H9 (cell line): ENCODE measurements around the gene ARID2. TPM values are rescaled to one million over a fixed set of nuclear protein-coding genes. Genes with fewer than 3 reads are reported as not detected.

Source experiments
- DNase-seq: peaks from one replicate; pipeline ENCODE4 v3.0.0-alpha.2; 2017
- H2AFZ ChIP-seq: one replicate; pipeline ENCODE4 v1.6.1; 2013; ENCODE audit warnings: mild to moderate bottlenecking, low read length, control low read depth, moderate library complexity
- H2AK5ac ChIP-seq: 2 replicates; pipeline ENCODE4 v1.6.1; 2013; ENCODE audit warnings: low read length, control low read depth, mixed read lengths; ENCODE audit not compliant: insufficient read length
- H2BK120ac ChIP-seq: one replicate; pipeline ENCODE4 v1.6.1; 2013; ENCODE audit warnings: low read depth, mild to moderate bottlenecking, low read length, control low read depth, inconsistent platforms; ENCODE audit not compliant: poor library complexity, severe bottlenecking
- H2BK12ac ChIP-seq: 2 replicates; pipeline ENCODE4 v1.6.1; 2013; ENCODE audit warnings: low read length, control low read depth, mixed read lengths, low read depth; ENCODE audit not compliant: insufficient read length
- H2BK15ac ChIP-seq: 2 replicates; pipeline ENCODE4 v1.6.1; 2013; ENCODE audit warnings: low read depth, low read length, control low read depth
- H2BK20ac ChIP-seq: one replicate; pipeline ENCODE4 v1.6.1; 2013; ENCODE audit warnings: low read depth, mild to moderate bottlenecking, low read length, control low read depth, inconsistent platforms; ENCODE audit not compliant: poor library complexity, severe bottlenecking
- H2BK5ac ChIP-seq: 2 replicates; pipeline ENCODE4 v1.6.1; 2013; ENCODE audit warnings: low read length, control low read depth, mixed read lengths; ENCODE audit not compliant: insufficient read length
- H3K14ac ChIP-seq: 2 replicates; pipeline ENCODE4 v1.6.1; 2013; ENCODE audit warnings: low read length, control low read depth; ENCODE audit not compliant: insufficient read depth
- H3K18ac ChIP-seq: 2 replicates; pipeline ENCODE4 v1.6.1; 2013; ENCODE audit warnings: low read depth, mild to moderate bottlenecking, mixed read lengths, low read length, control low read depth; ENCODE audit not compliant: insufficient read length
- H3K23ac ChIP-seq: 2 replicates; pipeline ENCODE4 v1.6.1; 2013; ENCODE audit warnings: low read length, control low read depth, mixed read lengths, low read depth; ENCODE audit not compliant: insufficient read length
- H3K23me2 ChIP-seq: 2 replicates; pipeline ENCODE4 v1.6.1; 2013; ENCODE audit warnings: low read depth, mild to moderate bottlenecking, mixed read lengths, low read length, control low read depth; ENCODE audit not compliant: insufficient read length, poor library complexity, severe bottlenecking
- H3K27ac ChIP-seq: 2 replicates; pipeline ENCODE4 v1.5.1; 2013; ENCODE audit warnings: low read length, control low read depth, mixed read lengths, low read depth; ENCODE audit not compliant: insufficient read length
- H3K27me3 ChIP-seq: 2 replicates; pipeline ENCODE4 v1.6.1; 2013; ENCODE audit warnings: low read length, control low read depth, inconsistent platforms; ENCODE audit not compliant: insufficient read depth
- H3K4ac ChIP-seq: 2 replicates; pipeline ENCODE4 v1.6.1; 2013; ENCODE audit warnings: low read depth, mild to moderate bottlenecking, control low read depth, inconsistent platforms, low read length, moderate library complexity
- H3K4me1 ChIP-seq: 2 replicates; pipeline ENCODE4 v1.6.1; 2013; ENCODE audit warnings: low read length, control low read depth, inconsistent platforms; ENCODE audit not compliant: insufficient read depth
- H3K4me2 ChIP-seq: 2 replicates; pipeline ENCODE4 v1.6.1; 2013; ENCODE audit warnings: low read length, control low read depth, mixed read lengths; ENCODE audit not compliant: insufficient read length, insufficient read depth
- H3K56ac ChIP-seq: 2 replicates; pipeline ENCODE4 v1.6.1; 2013; ENCODE audit warnings: low read depth, mild to moderate bottlenecking, mixed read lengths, low read length, control low read depth; ENCODE audit not compliant: insufficient read length
- H3K79me1 ChIP-seq: 2 replicates; pipeline ENCODE4 v1.6.1; 2013; ENCODE audit warnings: low read depth, mild to moderate bottlenecking, moderate library complexity, low read length, control low read depth, inconsistent platforms; ENCODE audit not compliant: insufficient read depth, poor library complexity, severe bottlenecking
- H3K79me2 ChIP-seq: 2 replicates; pipeline ENCODE4 v1.6.1; 2013; ENCODE audit warnings: low read length, control low read depth, inconsistent platforms; ENCODE audit not compliant: insufficient read depth
- H3K9ac ChIP-seq: 2 replicates; pipeline ENCODE4 v1.6.1; 2013; ENCODE audit warnings: low read length, control low read depth, mixed read lengths; ENCODE audit not compliant: insufficient read length; ENCODE audit errors: extremely low read depth
- H3K9me3 ChIP-seq: one replicate; pipeline ENCODE4 v1.6.1; 2013; ENCODE audit warnings: low read depth, low read length, inconsistent platforms; ENCODE audit not compliant: control insufficient read depth
- H3T11ph ChIP-seq: one replicate; pipeline ENCODE4 v1.6.1; 2013; ENCODE audit warnings: mild to moderate bottlenecking, low read length, control low read depth, inconsistent platforms
- H4K20me1 ChIP-seq: one replicate; pipeline ENCODE4 v1.6.1; 2013; ENCODE audit not compliant: control insufficient read depth, insufficient read length, insufficient read depth
- H4K5ac ChIP-seq: 2 replicates; pipeline ENCODE4 v1.6.1; 2013; ENCODE audit warnings: low read depth, mild to moderate bottlenecking, mixed read lengths, low read length, control low read depth; ENCODE audit not compliant: insufficient read length
- H4K8ac ChIP-seq: replicated peaks from 2 replicates; pipeline ENCODE4 v1.6.1; 2013; ENCODE audit warnings: low read length, control low read depth, mixed read lengths, low read depth; ENCODE audit not compliant: insufficient read length
- H4K91ac ChIP-seq: 2 replicates; pipeline ENCODE4 v1.6.1; 2013; ENCODE audit warnings: low read depth, mild to moderate bottlenecking, moderate library complexity, mixed read lengths, low read length, control low read depth; ENCODE audit not compliant: insufficient read length
- H3K27ac Mint-ChIP-seq, 3 experiments: 2 replicates in 2 of 3; 3 replicates in 1 of 3; pipeline ENCODE4 v1.8.0; 2020 to 2021; ENCODE audit warnings: mixed read lengths in 3 of 3, mild to moderate bottlenecking in 1 of 3, moderate library complexity in 1 of 3
- H3K27me3 Mint-ChIP-seq: 2 replicates; pipeline ENCODE4 v1.8.0; 2021; ENCODE audit warnings: low read depth, mild to moderate bottlenecking, moderate library complexity, mixed read lengths
- H3K36me3 Mint-ChIP-seq, 3 experiments: 2 replicates in 2 of 3; 3 replicates in 1 of 3; pipeline ENCODE4 v1.8.0; 2020 to 2021; ENCODE audit warnings: low read depth in 3 of 3, mixed read lengths in 3 of 3; ENCODE audit not compliant: insufficient read depth in 1 of 3
- H3K4me1 Mint-ChIP-seq, 2 experiments: 2 replicates each; pipeline ENCODE4 v1.8.0; 2020; ENCODE audit warnings: mixed read lengths in 2 of 2
- H3K4me3 Mint-ChIP-seq, 2 experiments: 2 replicates in 1 of 2; 3 replicates in 1 of 2; pipeline ENCODE4 v1.8.0; 2020 to 2021; ENCODE audit warnings: mild to moderate bottlenecking in 2 of 2, mixed read lengths in 2 of 2, moderate library complexity in 1 of 2
- H3K9me3 Mint-ChIP-seq, 2 experiments: 2 replicates in 1 of 2; 3 replicates in 1 of 2; pipeline ENCODE4 v1.8.0; 2020; ENCODE audit warnings: mild to moderate bottlenecking in 2 of 2, mixed read lengths in 2 of 2, moderate library complexity in 1 of 2
- WGBS: extraction: QIAGEN DNeasy Blood & Tissue Kit; methylation state at CpG from one replicate; pipeline ENCODE4 v1.1.7; 2013; ENCODE audit warnings: missing lambda C conversion rate, low lambda C conversion rate, mixed read lengths; ENCODE audit not compliant: insufficient read length; ENCODE audit errors: extremely low coverage; 5-methylcytosine and 5-hydroxymethylcytosine counted together
- total RNA-seq: library from RNA; stranded (reverse); gene quantifications from 2 replicates; pipeline ENCODE4 v1.2.1, GENCODE V29; 2021
- TF ChIP-seq, protein P1 (sequence below): fragments of 200-600 bp; sonication (generic); conservative IDR thresholded peaks from 3 replicates; pipeline ENCODE4 v1.8.0; 2021; ENCODE audit warnings: antibody characterized with exemption, mild to moderate bottlenecking

The ARID2 gene
- total RNA-seq, 1 experiment from 2014 or later: 63.8 TPM

DNA sequence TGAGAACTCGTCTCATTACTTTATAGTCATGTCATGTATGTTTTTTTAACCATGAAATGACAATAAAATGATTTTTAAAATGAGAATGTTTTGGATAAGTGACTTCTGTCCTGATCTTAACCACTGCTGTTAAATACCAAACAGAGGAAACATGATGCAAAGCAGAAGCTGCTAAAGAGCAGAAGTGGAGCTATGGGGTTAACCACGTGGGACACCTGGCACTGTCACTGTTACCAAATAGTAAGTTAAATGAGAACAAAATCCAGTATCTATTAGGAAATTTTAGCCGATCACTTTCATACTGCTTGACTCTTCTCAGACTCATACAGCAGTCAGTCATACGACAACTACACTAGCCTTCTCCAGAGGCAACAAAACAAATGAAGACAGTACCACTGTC, 178.4 kb downstream of the ARID2 start:
- Histone ChIP-seq H2BK120ac (no peak overlapping the region), H3K23me2 (no peaks in the 10 kb centered on the region), H4K8ac (no peak overlapping the region), H3K56ac (no peak overlapping the region), H4K91ac (no peak overlapping the region), H4K5ac (no peak overlapping the region), H3K4ac (no peak overlapping the region), H3K4me1 (no peaks in the 10 kb centered on the region), H3K23ac (no peak overlapping the region), H3K79me2 (no peaks in the 10 kb centered on the region), H3K9ac (no peak overlapping the region), H2BK12ac (no peak overlapping the region), H2AK5ac (no peak overlapping the region), H3K14ac (no peak overlapping the region), H4K20me1 (no peaks in the 10 kb centered on the region), H2BK20ac (no peak overlapping the region), H3K4me2 (no peak overlapping the region), H3K18ac (no peak overlapping the region), H3K9me3 (no peaks in the 10 kb centered on the region), H3T11ph (no peak overlapping the region), H2AFZ (no peak overlapping the region), H2BK15ac (no peak overlapping the region), H3K79me1 (no peaks in the 10 kb centered on the region), H3K27ac (no peak overlapping the region), H3K27me3 (no peaks in the 10 kb centered on the region), H2BK5ac (no peak overlapping the region)
- DNase-seq: no peak
- no peaks in the 10 kb centered on the region for H3K27me3 Mint-ChIP-seq
- H3K27ac Mint-ChIP-seq: no peak overlapping the region
- peaks cover 0 to 22% (median 21%) of the 10 kb centered on the region in 3 experiments; a peak in 5 of 7 replicates for H3K36me3 Mint-ChIP-seq
- no CpG with 5 or more reads among the region's 4 CpGs for whole genome bisulfite sequencing
- no peaks in the 10 kb centered on the region for H3K9me3 Mint-ChIP-seq
- no peak overlapping the region for H3K4me3 Mint-ChIP-seq
- TF ChIP-seq, protein P1, sequence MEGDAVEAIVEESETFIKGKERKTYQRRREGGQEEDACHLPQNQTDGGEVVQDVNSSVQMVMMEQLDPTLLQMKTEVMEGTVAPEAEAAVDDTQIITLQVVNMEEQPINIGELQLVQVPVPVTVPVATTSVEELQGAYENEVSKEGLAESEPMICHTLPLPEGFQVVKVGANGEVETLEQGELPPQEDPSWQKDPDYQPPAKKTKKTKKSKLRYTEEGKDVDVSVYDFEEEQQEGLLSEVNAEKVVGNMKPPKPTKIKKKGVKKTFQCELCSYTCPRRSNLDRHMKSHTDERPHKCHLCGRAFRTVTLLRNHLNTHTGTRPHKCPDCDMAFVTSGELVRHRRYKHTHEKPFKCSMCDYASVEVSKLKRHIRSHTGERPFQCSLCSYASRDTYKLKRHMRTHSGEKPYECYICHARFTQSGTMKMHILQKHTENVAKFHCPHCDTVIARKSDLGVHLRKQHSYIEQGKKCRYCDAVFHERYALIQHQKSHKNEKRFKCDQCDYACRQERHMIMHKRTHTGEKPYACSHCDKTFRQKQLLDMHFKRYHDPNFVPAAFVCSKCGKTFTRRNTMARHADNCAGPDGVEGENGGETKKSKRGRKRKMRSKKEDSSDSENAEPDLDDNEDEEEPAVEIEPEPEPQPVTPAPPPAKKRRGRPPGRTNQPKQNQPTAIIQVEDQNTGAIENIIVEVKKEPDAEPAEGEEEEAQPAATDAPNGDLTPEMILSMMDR: no peak
- H3K4me1 Mint-ChIP-seq: no peaks in the 10 kb centered on the region
